ENCODE measurements around the gene PDE7B.

DNA sequence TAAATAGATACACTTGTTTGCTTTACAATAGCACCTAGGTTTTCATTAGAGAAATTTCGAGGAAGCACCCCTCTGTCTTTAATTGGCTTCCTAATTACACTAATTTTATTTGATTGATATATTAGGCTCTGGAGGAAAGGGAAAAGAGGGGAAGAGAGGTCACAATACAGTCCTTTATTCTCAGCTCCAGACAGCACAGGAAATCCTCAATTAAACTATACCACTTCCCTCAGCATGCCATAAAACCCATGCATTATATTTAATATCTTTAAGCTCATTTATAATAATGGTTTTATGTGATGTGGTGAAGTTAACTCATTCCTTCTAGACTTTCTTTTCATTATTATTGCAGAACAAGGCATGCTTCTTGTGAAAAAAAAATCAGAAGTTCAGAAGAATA is 17.7 kb upstream of the PDE7B start:
- TF ChIP-seq, protein P1, sequence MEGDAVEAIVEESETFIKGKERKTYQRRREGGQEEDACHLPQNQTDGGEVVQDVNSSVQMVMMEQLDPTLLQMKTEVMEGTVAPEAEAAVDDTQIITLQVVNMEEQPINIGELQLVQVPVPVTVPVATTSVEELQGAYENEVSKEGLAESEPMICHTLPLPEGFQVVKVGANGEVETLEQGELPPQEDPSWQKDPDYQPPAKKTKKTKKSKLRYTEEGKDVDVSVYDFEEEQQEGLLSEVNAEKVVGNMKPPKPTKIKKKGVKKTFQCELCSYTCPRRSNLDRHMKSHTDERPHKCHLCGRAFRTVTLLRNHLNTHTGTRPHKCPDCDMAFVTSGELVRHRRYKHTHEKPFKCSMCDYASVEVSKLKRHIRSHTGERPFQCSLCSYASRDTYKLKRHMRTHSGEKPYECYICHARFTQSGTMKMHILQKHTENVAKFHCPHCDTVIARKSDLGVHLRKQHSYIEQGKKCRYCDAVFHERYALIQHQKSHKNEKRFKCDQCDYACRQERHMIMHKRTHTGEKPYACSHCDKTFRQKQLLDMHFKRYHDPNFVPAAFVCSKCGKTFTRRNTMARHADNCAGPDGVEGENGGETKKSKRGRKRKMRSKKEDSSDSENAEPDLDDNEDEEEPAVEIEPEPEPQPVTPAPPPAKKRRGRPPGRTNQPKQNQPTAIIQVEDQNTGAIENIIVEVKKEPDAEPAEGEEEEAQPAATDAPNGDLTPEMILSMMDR (conservative IDR thresholded peaks at IDR 0.05; ENCODE audit: low read length) = no peak
- TF ChIP-seq EZH2phosphoT487 (IDR thresholded peaks at IDR 0.05; ENCODE audit: borderline replicate concordance) = no peak
